Measurements from ENCODE around the gene DICER1.

Gene DICER1

DNA sequence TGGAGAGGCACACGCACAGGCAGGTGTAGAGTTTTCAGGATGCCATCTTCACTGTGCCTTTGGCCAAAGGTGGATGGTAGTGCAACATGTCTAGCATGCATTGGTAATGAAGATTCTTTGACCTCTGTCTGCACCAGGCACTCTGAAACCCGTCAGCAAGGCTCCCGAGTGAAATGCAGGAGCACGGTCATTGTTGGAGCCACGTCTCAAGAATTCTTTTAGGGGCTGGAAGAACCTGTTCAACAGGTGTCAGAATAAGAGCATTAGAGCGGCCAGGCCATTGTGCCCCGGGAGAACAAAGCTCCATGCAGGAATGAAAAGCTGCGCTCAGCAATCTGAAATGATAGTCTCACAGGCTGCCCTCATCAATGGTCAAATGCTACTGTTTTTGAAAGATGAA, 40.2 kb upstream of the DICER1 start:
- no peak overlapping the region for H2AFZ ChIP-seq (ENCODE audit: low read length)
- no peaks in the 10 kb centered on the region for H3K9me2 ChIP-seq (replicated peaks; ENCODE audit: insufficient read depth, low read length)
- H3F3A ChIP-seq (ENCODE audit: insufficient read depth, low read length): no peaks in the 10 kb centered on the region
- no peaks in the 10 kb centered on the region for H3K4me1 ChIP-seq (ENCODE audit: low read length)
- H3K27ac ChIP-seq (ENCODE audit: low read length): no peak overlapping the region
- H4K20me1 ChIP-seq (ENCODE audit: insufficient read depth, low read length): no peaks in the 10 kb centered on the region
- H3K9ac ChIP-seq (ENCODE audit: low read length): no peak overlapping the region
- no peaks in the 10 kb centered on the region for H3K36me3 ChIP-seq (replicated peaks; ENCODE audit: insufficient read depth, low read length)
- H3K4me2 ChIP-seq (ENCODE audit: low read depth, low read length): no peak overlapping the region
- H3K9me3 ChIP-seq (replicated peaks; ENCODE audit: insufficient read depth, low read length): no peaks in the 10 kb centered on the region
- H3K4me3 ChIP-seq (ENCODE audit: low read length): no peak overlapping the region
- no peaks in the 10 kb centered on the region for H3K79me2 ChIP-seq (ENCODE audit: low read length)
- no peak for DNase-seq
- TF ChIP-seq EZH2 (optimal IDR thresholded peaks at IDR 0.05; ENCODE audit: low read depth, low read length) (no peak), CTCF (IDR thresholded peaks at IDR 0.05; ENCODE audit: low read length) (no peak), EZH2phosphoT487 (IDR thresholded peaks at IDR 0.05; ENCODE audit: low read length) (no peak)
- H3K27me3 ChIP-seq (replicated peaks; ENCODE audit: insufficient read depth, low read length): no peaks in the 10 kb centered on the region

GRCh38 chr14:95196826-95197545, 39.7 kb upstream of the DICER1 start:
- Histone ChIP-seq H3K27me3 (replicated peaks; ENCODE audit: insufficient read depth, low read length) (no peaks in the 10 kb centered on the region), H4K20me1 (ENCODE audit: insufficient read depth, low read length) (no peaks in the 10 kb centered on the region), H3K27ac (ENCODE audit: low read length) (no peak overlapping the region), H3K9me3 (replicated peaks; ENCODE audit: insufficient read depth, low read length) (no peaks in the 10 kb centered on the region), H3K79me2 (ENCODE audit: low read length) (no peaks in the 10 kb centered on the region), H3K4me3 (ENCODE audit: low read length) (no peak overlapping the region), H3K9me2 (replicated peaks; ENCODE audit: insufficient read depth, low read length) (no peaks in the 10 kb centered on the region), H2AFZ (ENCODE audit: low read length) (no peak overlapping the region), H3K9ac (ENCODE audit: low read length) (no peak overlapping the region), H3F3A (ENCODE audit: insufficient read depth, low read length) (no peaks in the 10 kb centered on the region), H3K4me1 (ENCODE audit: low read length) (no peaks in the 10 kb centered on the region), H3K36me3 (replicated peaks; ENCODE audit: insufficient read depth, low read length) (no peaks in the 10 kb centered on the region), H3K4me2 (ENCODE audit: low read depth, low read length) (no peak overlapping the region)
- TF ChIP-seq EZH2phosphoT487 (IDR thresholded peaks at IDR 0.05; ENCODE audit: low read length): no peak
- TF ChIP-seq CTCF (IDR thresholded peaks at IDR 0.05; ENCODE audit: low read length): no peak
- TF ChIP-seq EZH2 (optimal IDR thresholded peaks at IDR 0.05; ENCODE audit: low read depth, low read length): no peak
- no peak for DNase-seq

GRCh38 chr14:95196268-95196667, 38.9 kb upstream of the DICER1 start:
- Histone ChIP-seq H3K4me1 (ENCODE audit: low read length) (no peaks in the 10 kb centered on the region), H3K9me3 (replicated peaks; ENCODE audit: insufficient read depth, low read length) (no peaks in the 10 kb centered on the region), H3K9me2 (replicated peaks; ENCODE audit: insufficient read depth, low read length) (no peaks in the 10 kb centered on the region), H3K36me3 (replicated peaks; ENCODE audit: insufficient read depth, low read length) (no peaks in the 10 kb centered on the region), H4K20me1 (ENCODE audit: insufficient read depth, low read length) (no peaks in the 10 kb centered on the region), H3K79me2 (ENCODE audit: low read length) (no peaks in the 10 kb centered on the region), H3K4me2 (ENCODE audit: low read depth, low read length) (no peak overlapping the region), H3K27me3 (replicated peaks; ENCODE audit: insufficient read depth, low read length) (no peaks in the 10 kb centered on the region), H3K4me3 (ENCODE audit: low read length) (no peak overlapping the region), H3K9ac (ENCODE audit: low read length) (no peak overlapping the region), H3F3A (ENCODE audit: insufficient read depth, low read length) (no peaks in the 10 kb centered on the region), H3K27ac (ENCODE audit: low read length) (no peak overlapping the region), H2AFZ (ENCODE audit: low read length) (no peak overlapping the region)
- TF ChIP-seq EZH2phosphoT487 (IDR thresholded peaks at IDR 0.05; ENCODE audit: low read length): no peak
- no peak for DNase-seq

- H3K9me3 ChIP-seq (replicated peaks; ENCODE audit: insufficient read depth, low read length): no peaks in the 10 kb centered on the region
- H3K9ac ChIP-seq (ENCODE audit: low read length): no peak overlapping the region
- H3K4me3 ChIP-seq (ENCODE audit: low read length): no peak overlapping the region
- DNase-seq: no peak
- H3K4me1 ChIP-seq (ENCODE audit: low read length): no peaks in the 10 kb centered on the region
- no peaks in the 10 kb centered on the region for H3K79me2 ChIP-seq (ENCODE audit: low read length)
- H4K20me1 ChIP-seq (ENCODE audit: insufficient read depth, low read length): no peaks in the 10 kb centered on the region
- no peaks in the 10 kb centered on the region for H3K9me2 ChIP-seq (replicated peaks; ENCODE audit: insufficient read depth, low read length)
- no peaks in the 10 kb centered on the region for H3K27me3 ChIP-seq (replicated peaks; ENCODE audit: insufficient read depth, low read length)
- TF ChIP-seq EZH2 (optimal IDR thresholded peaks at IDR 0.05; ENCODE audit: low read depth, low read length): no peak
- TF ChIP-seq CTCF (IDR thresholded peaks at IDR 0.05; ENCODE audit: low read length): no peak
- no peak for TF ChIP-seq EZH2phosphoT487 (IDR thresholded peaks at IDR 0.05; ENCODE audit: low read length)
- no peak overlapping the region for H2AFZ ChIP-seq (ENCODE audit: low read length)
- H3K36me3 ChIP-seq (replicated peaks; ENCODE audit: insufficient read depth, low read length): no peaks in the 10 kb centered on the region
- H3K4me2 ChIP-seq (ENCODE audit: low read depth, low read length): no peak overlapping the region
- H3F3A ChIP-seq (ENCODE audit: insufficient read depth, low read length): no peaks in the 10 kb centered on the region
- H3K27ac ChIP-seq (ENCODE audit: low read length): no peak overlapping the region
These were observed 37.7 kb upstream of the DICER1 start for GRCh38 chr14:95195031-95195430.

Measured in MM.1S (cell line).